H1 (cell line): ENCODE data around the gene ASTN2. TPM values are rescaled to one million over a fixed set of nuclear protein-coding genes. Genes with fewer than 3 reads are reported as not detected.

Experiments
- CHD7 ChIP-seq: fragments of 300-600 bp; sonication (generic); IDR thresholded peaks from 2 replicates; pipeline ENCODE4 v1.7.1; 2012; ENCODE audit warnings: low read length, moderate library complexity, mild to moderate bottlenecking, inconsistent platforms; ENCODE audit not compliant: insufficient replicate concordance
- E2F6 ChIP-seq: IDR thresholded peaks from 2 replicates; pipeline ENCODE4 v1.6.1; 2012; ENCODE audit warnings: inconsistent platforms
- EP300 ChIP-seq, 2 experiments: IDR thresholded peaks; 1 replicate in 1 of 2; 2 replicates in 1 of 2; pipeline ENCODE4 v1.6.1; 2011 to 2012; ENCODE audit warnings: low read depth in 2 of 2, low read length in 2 of 2, mild to moderate bottlenecking in 2 of 2, borderline replicate concordance in 1 of 2, inconsistent platforms in 1 of 2, moderate library complexity in 1 of 2
- MAFK ChIP-seq: IDR thresholded peaks from 2 replicates; pipeline ENCODE4 v1.6.1; 2012; ENCODE audit warnings: low read depth, mild to moderate bottlenecking, improper control_type of control experiment, low read length
- NRF1 ChIP-seq: IDR thresholded peaks from 2 replicates; pipeline ENCODE4 v1.6.1; 2011; ENCODE audit warnings: mild to moderate bottlenecking, low read depth, low read length, improper control_type of control experiment
- RAD21 ChIP-seq, 2 experiments: IDR thresholded peaks in 1 of 2; conservative IDR thresholded peaks in 1 of 2; 2 replicates each; pipeline ENCODE4 v1.6.1; 2011; ENCODE audit warnings: low read depth in 2 of 2, low read length in 2 of 2, improper control_type of control experiment in 1 of 2, inconsistent platforms in 1 of 2, mild to moderate bottlenecking in 1 of 2, moderate library complexity in 1 of 2
- SIN3A ChIP-seq, 2 experiments: IDR thresholded peaks in 1 of 2; conservative IDR thresholded peaks in 1 of 2; 2 replicates each; pipeline ENCODE4 v1.6.1; 2011 to 2012; ENCODE audit warnings: low read length in 2 of 2, improper control_type of control experiment in 1 of 2, low read depth in 1 of 2, mild to moderate bottlenecking in 1 of 2
- SIX5 ChIP-seq: IDR thresholded peaks from 2 replicates; pipeline ENCODE4 v1.6.1; 2011; ENCODE audit warnings: mild to moderate bottlenecking, low read depth, low read length
- SRF ChIP-seq: IDR thresholded peaks from 2 replicates; pipeline ENCODE4 v1.6.1; 2011; ENCODE audit warnings: mild to moderate bottlenecking, low read depth, low read length, moderate library complexity
- TAF7 ChIP-seq: optimal IDR thresholded peaks from 2 replicates; pipeline ENCODE3; 2011; ENCODE audit warnings: low read depth, mild to moderate bottlenecking, inconsistent platforms, low read length, moderate library complexity, borderline replicate concordance
- polyA plus RNA-seq, 7 experiments: library from polyadenylated mRNA; depleted of rRNA in 3 of 7; stranded (reverse) in 5 of 7; unstranded in 2 of 7; fragments of >200 nt in 5 of 7; fragments of 200-250 nt in 2 of 7; gene quantifications; 1 replicate in 5 of 7; 2 replicates in 1 of 7; 4 replicates in 1 of 7; pipeline versions ENCODE4 v1.2.1 to v1.2.3, GENCODE V29; 2011 to 2013; ENCODE audit warnings: missing spikeins in 2 of 7, mixed read lengths in 2 of 7
- total RNA-seq: library from RNA; stranded (reverse); fragmentation: NEBNext Ultra II Directional; extraction: Animal tissue kit (Norgen Biotek cat#: 25700); gene quantifications from 2 replicates; pipeline ENCODE4 v1.2.1, GENCODE V29; 2021

Gene ASTN2
- total and polyA plus RNA-seq, 2 of the 8 experiments (the other 6 are each of a cell fraction or from before 2014, with no cell fraction given) = 8.2 to 13.7 TPM

- 0 out of 4 replicates have a peak, but pooled peaks of 1 of the 2 experiments have one; percentile 49 for TF ChIP-seq SIN3A (conservative IDR thresholded peaks at IDR 0.05 in 1 of 2, IDR thresholded peaks at IDR 0.05 in 1 of 2; ENCODE audit: low read depth in 1 of 2, low read length in 2 of 2)
- TF ChIP-seq SIX5 = no peak
- TF ChIP-seq CHD7 = peak; percentile 81
- TF ChIP-seq EP300 (IDR thresholded peaks at IDR 0.05; ENCODE audit: borderline replicate concordance in 1 of 2, low read depth in 2 of 2, low read length in 2 of 2) = peak in 1 of 2 experiments; percentile 95; a peak in 2 of 3 replicates
- no peak for TF ChIP-seq TAF7
- no peak for TF ChIP-seq E2F6
- no peak for TF ChIP-seq NRF1
- TF ChIP-seq SRF = peak; percentile 60; the same call in 1 of the 2 replicates
- no peak for TF ChIP-seq MAFK
- TF ChIP-seq RAD21 (IDR thresholded peaks at IDR 0.05 in 1 of 2, conservative IDR thresholded peaks at IDR 0.05 in 1 of 2; ENCODE audit: low read depth in 2 of 2, low read length in 2 of 2) = peak in 1 of 2 experiments; percentile 20; a peak in 1 of 4 replicates
Measured at GRCh38 chr9:116928884-116929283, 486.0 kb downstream of the ASTN2 start (continued).
